ENCODE results near the gene CFAP46. TPM values are rescaled to one million over a fixed set of nuclear protein-coding genes. Genes with fewer than 3 reads are reported as not detected.
"Not testable (repeated sequence)": the region's sequence is repeated elsewhere in the genome, so short reads cannot be mapped to it uniquely, and the experiment has no call there.

CFAP46 gene
- total RNA-seq, 2 experiments from 2014 or later: 1.1 to 1.5 TPM

DNA sequence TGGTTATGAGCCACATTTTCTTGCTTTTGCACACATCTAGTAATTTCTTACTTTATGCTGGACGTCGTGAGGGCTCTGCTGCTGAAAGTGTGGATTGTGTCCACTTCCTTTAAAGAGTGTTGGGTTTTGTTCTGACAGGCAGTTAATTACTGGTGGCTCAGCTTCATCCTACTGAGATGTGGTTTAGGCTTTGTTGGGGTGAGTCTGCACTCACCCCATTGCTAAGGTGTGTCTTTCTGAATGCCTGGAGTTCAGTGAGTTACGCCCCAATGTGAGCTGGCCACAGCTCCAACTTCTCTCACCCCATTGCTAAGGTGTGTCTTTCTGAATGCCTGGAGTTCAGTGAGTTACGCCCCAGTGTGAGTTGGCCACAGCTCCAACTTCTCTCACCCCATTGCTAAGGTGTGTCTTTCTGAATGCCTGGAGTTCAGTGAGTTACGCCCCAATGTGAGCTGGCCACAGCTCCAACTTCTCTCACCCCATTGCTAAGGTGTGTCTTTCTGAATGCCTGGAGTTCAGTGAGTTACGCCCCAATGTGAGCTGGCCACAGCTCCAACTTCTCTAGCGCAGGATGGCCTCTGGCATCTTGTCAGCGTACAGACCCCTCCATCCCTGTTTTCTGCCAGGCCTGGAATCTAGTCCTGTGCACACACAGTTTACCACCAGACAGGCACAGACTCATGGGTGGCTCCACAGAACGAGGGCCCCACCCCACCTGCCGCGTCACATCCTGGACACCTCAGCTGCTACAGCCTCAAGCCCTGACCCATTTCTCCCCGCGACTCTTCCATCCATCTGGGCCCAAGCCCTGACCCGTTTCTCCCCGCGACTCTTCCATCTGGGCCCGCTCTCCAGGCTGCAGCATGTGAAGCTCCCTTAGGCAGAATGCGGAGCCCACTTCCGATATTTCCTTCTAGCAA, 39.5 kb downstream of the CFAP46 start:
- not testable (repeated sequence) for H3K27ac Mint-ChIP-seq, H3K4me3 Mint-ChIP-seq, H3K36me3 Mint-ChIP-seq, DNase-seq, H3K9me3 Mint-ChIP-seq
- Mint-ChIP-seq H3K27me3 (peaks cover 16% of the 10 kb centered on the region), H3K4me1 (peaks cover 17% of the 10 kb centered on the region)

DNA sequence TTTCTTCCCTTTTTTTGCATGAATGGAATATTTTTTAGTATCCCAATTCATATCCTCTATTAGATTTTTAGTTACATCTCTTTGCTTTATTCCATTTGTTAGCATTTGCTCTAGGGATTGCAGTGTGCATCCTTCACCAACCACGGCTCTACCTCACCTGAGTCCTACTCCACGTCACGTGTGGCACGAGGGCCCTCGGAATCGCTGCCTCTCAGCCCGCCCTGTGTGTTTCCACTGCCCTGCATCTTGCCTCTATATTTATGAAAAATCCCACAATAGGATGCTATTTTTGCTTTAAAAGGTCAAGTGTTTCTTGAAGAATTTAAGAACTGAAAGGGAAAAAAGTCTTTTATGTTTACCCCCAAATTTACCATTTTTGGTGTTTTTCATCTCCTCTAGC, 41.0 kb downstream of the CFAP46 start:
- no peak for DNase-seq

DNA sequence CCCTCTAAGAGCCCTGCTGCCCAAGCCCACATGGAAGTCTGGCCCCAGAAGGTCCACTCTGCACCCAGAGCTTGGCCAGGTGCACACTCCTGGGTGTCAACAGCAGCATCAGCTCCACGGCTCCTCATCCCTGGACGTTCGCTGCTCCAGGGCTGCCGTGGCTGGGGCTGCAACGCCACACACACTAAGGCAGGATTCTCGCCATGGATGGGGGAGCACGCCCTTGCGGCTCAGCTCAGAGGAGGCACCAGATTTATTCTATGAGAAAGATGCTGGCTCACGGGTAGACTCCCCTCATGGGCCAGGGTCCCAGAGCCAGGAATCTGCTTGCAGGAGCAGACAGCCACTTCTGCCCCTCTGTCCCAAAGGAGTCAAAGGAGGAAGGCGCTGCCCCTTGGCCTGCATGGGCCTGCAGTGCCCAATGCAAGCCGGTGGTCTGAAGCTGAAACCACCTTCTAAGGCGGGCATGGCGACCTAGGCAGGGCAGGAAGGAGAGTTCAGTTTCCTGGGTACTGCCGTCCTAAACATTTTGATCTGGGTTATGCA, 42.1 kb downstream of the CFAP46 start:
- H3K27me3 Mint-ChIP-seq: peaks cover 13% of the 10 kb centered on the region
- no peaks in the 10 kb centered on the region for H3K36me3 Mint-ChIP-seq
- H3K4me1 Mint-ChIP-seq: peaks cover 12% of the 10 kb centered on the region
- no peak overlapping the region for H3K27ac Mint-ChIP-seq
- no peak overlapping the region for H3K4me3 Mint-ChIP-seq
- DNase-seq: no peak
- peaks cover 6% of the 10 kb centered on the region for H3K9me3 Mint-ChIP-seq

More for the DNA sequence above, 41.0 kb downstream of the CFAP46 start:
- Mint-ChIP-seq H3K27ac (no peak overlapping the region), H3K9me3 (peaks cover 6% of the 10 kb centered on the region), H3K4me1 (peaks cover 17% of the 10 kb centered on the region), H3K4me3 (no peak overlapping the region), H3K36me3 (no peaks in the 10 kb centered on the region), H3K27me3 (peaks cover 11% of the 10 kb centered on the region)

DNA sequence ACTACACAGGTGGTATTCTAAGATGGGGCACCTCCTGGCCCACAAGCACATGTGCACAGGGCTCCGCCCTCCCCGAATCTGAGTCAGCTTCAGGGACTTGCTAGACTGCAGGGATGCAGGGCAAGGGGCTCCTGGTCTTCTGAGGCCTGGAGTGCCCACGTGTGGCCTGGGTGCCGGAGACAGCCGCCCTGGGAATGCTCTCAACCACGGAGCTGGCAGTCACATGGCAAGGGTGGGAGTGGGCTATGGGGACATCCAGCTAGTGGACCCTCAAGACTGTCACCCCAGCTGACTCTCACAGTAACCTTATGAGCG, 42.7 kb downstream of the CFAP46 start:
- no peak for DNase-seq
- Mint-ChIP-seq H3K4me3 (no peak overlapping the region), H3K27me3 (peaks cover 18% of the 10 kb centered on the region), H3K36me3 (no peaks in the 10 kb centered on the region), H3K27ac (no peak overlapping the region), H3K4me1 (peaks cover 6% of the 10 kb centered on the region), H3K9me3 (peaks cover 6% of the 10 kb centered on the region)

DNA sequence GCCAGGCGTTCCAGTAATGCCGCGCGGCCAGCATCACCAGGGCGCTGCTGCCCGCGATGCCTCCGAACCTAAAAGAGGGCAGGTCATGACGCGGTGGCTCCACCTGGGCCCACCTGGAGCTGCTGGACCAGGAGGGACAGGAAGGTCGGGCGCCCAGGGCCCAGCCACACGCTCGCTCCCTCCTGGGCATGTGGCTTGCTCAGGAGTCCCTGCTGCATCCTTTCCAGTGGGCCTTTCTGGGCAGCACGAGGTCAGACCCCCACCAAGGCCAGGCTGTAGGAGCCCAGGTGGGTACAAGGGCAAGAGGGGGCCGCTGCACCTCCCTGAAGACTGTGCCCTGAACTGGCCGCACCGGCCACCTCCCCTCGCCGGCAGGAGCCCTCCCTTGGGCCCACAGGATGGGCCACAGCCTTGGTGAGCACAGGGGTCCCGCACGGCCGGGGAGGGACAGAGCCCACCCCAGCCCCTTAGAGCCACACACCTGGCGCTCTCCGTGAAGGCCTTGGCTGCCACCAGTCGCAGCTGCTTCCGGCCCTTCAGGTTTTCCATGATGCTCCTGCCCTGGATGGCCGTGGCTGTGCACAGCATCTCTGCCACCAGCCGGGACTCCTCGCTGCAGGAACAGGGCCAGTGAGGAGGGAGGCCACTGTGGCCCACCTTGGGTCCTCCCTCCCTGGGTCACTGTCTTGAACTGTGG, 43.2 kb downstream of the CFAP46 start:
- peaks cover 6% of the 10 kb centered on the region for H3K9me3 Mint-ChIP-seq
- no peaks in the 10 kb centered on the region for H3K36me3 Mint-ChIP-seq
- H3K4me1 Mint-ChIP-seq: peaks cover 2% of the 10 kb centered on the region

DNA sequence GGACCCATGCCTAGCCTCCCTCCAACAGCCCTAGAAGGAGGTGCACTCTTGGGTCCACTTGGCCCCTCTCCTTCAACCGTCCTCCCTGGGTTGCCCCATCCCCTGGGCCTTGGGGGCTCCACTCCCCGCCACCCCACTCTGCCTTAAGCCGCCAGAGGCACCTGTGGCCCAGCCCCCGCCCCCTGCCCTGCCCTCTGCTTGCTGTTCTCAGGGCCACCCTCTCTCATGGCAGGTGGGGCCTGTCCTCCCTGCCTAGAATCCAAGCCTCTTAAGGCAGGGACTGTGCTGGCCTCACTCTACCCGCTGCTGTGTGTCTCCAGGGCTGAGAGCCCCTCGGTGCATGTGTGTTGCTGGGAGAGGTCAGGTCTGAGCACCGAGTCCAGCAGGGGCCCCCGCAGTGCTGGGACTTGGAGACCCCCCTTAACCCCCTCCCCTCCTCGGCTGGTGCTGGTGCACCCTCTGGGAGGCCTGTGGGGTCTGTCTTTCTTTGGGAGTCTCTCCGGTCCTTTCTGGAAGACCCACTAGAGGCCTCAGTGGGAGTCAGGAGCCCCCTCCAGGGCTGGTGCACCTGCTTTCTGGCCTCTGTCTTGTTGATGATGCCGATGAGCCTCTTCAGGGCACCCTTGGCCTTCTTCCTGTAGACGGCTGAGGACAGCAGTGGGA, 43.8 kb downstream of the CFAP46 start:
- Mint-ChIP-seq H3K36me3 (no peaks in the 10 kb centered on the region), H3K4me1 (peaks cover 2% of the 10 kb centered on the region), H3K4me3 (no peak overlapping the region), H3K9me3 (peaks cover 6% of the 10 kb centered on the region), H3K27ac (no peak overlapping the region), H3K27me3 (peaks cover 30% of the 10 kb centered on the region)
- no peak for DNase-seq

More for the DNA sequence above, 43.2 kb downstream of the CFAP46 start:
- Mint-ChIP-seq H3K4me3 (no peak overlapping the region), H3K27me3 (peaks cover 24% of the 10 kb centered on the region), H3K27ac (no peak overlapping the region)
- no peak for DNase-seq

DNA sequence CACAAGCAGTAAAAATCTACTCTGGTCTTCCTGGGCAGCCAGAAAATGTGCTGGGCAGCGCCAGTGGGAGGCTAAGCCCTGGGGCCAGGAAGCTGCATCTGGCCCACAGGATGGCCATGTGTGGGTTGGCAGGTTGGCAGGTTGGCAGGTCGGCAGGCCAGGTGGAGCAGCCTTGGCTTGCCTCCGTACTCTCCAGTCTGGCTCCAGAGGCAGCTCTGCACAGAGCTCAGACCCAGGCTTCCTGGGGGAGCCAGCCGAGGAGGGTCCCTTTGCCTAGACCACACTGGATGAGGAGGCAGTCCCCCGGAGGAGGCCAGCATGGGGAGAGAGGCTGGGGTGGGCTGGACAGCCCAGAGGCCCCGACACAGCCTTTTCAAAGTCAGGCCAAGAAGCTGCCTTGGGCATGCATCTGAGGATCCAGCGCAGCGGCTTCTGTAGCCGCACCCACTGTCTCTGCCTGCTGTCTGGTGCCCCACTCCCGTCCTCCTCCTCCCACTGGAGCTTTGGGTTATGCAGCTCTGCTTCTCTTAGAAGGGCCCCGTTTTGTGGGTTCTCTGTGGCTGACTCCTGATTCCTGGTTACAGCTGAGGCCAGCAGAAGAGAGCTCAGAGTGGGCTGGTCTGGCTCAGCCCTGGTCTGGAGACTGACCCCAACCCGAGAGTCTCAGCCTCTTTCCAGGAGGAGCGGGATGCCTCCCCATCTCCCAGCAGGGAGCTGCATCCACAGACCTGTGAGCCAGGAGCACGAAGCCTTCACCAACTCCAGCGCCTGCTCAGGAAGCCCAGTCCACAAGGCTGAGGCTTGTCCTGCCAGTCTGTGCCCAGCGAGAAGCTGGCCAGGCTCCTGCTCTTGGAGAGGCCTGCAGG, 44.6 kb downstream of the CFAP46 start:
- peaks cover 6% of the 10 kb centered on the region for H3K9me3 Mint-ChIP-seq
- DNase-seq: no peak
- H3K27ac Mint-ChIP-seq: no peak overlapping the region

DNA sequence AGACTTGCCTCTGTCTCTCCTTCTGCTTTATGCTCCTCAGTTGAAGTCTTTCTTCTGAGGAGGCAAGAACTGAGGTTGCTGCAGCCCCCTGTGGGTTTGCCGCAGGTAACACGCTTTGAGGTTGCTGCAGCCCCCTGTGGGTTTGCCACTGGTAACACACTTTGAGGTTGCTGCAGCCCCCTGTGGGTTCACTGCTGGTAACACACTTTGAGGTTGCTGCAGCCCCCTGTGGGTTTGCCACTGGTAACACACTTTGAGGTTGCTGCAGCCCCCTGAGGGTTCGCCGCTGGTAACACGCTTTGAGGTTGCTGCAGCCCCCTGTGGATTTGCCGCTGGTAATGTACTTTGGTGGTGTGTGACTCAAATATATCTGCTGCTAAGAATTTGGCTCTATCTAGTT, 48.6 kb downstream of the CFAP46 start:
- not testable (repeated sequence) for H3K9me3 Mint-ChIP-seq, H3K4me3 Mint-ChIP-seq, H3K27ac Mint-ChIP-seq, H3K4me1 Mint-ChIP-seq, H3K36me3 Mint-ChIP-seq, DNase-seq
- peaks cover 44% of the 10 kb centered on the region for H3K27me3 Mint-ChIP-seq

More for the DNA sequence above, 44.6 kb downstream of the CFAP46 start:
- H3K36me3 Mint-ChIP-seq: no peaks in the 10 kb centered on the region
- peaks cover 31% of the 10 kb centered on the region for H3K27me3 Mint-ChIP-seq
- no peak overlapping the region for H3K4me3 Mint-ChIP-seq
- H3K4me1 Mint-ChIP-seq: peaks cover 4% of the 10 kb centered on the region

DNA sequence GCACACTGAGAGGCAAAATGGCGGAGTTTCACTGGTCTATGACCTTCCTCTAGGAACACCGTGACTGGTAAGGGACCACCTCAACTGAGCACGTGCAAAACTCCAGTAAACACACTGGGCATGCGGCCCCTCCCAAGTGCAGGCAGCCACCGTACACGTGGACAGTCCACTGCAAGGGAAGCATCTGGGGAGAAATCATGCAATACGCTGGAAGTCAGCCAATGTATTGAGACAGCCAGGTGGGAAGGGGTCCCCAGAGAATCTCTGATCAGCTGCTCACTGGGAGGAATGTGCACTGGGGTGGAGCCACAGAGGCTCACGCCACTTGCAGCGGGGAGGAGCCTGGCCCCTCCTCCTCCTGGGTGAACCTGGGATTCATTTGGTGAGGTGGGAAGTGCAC, 49.3 kb downstream of the CFAP46 start:
- no peaks in the 10 kb centered on the region for H3K36me3 Mint-ChIP-seq
- H3K27me3 Mint-ChIP-seq: peaks cover 44% of the 10 kb centered on the region
- peaks cover 4% of the 10 kb centered on the region for H3K4me1 Mint-ChIP-seq
- H3K27ac Mint-ChIP-seq: no peak overlapping the region
- no peak for DNase-seq
- no peaks in the 10 kb centered on the region for H3K9me3 Mint-ChIP-seq
- no peak overlapping the region for H3K4me3 Mint-ChIP-seq

DNA sequence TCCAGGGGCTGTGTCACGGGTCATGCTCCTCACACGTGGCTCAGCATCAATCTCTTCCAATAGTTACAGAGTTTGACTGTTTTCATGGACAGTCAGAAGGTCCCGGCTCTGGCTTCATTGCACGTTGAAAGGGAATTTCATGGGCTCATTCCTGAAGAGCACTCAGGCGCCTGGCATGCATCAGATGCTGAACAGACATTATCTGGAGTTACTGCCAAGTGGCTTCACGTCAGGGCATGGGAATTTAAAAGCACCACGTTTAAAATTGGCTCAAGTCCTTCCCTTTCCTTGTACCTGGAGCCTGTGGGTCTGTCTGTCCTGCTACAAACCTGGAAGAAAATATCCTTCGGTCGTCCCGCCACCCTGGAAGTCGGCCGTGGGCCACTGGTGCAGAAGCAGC, 50.4 kb downstream of the CFAP46 start:
- Mint-ChIP-seq H3K9me3 (no peaks in the 10 kb centered on the region), H3K36me3 (no peaks in the 10 kb centered on the region), H3K27ac (no peak overlapping the region)

DNA sequence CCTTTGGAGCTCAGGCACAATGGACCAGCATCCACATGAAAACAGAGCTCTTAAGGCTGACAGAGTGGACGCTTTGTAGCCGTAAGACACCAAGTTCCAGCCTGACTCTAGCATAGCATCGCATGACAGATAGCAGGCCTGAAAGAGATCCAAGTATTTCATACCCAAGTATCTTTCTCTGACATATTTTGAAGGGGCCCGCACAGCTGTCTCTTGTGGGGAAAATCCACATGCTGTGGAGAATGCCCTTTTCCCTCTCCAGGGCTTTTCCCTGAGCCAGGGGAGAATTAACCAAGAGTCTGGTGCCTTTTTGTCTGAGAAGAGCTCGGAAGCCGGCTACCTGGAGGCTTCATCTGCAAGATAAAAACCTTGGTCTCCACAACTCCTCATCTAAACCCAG, 51.0 kb downstream of the CFAP46 start:
- Mint-ChIP-seq H3K4me1 (peaks cover 4% of the 10 kb centered on the region), H3K36me3 (no peaks in the 10 kb centered on the region), H3K9me3 (peaks cover 2% of the 10 kb centered on the region), H3K4me3 (no peak overlapping the region), H3K27me3 (peaks cover 44% of the 10 kb centered on the region), H3K27ac (no peak overlapping the region)
- DNase-seq: no peak

More for the DNA sequence above, 50.4 kb downstream of the CFAP46 start:
- Mint-ChIP-seq H3K4me1 (peaks cover 4% of the 10 kb centered on the region), H3K27me3 (peaks cover 44% of the 10 kb centered on the region), H3K4me3 (no peak overlapping the region)
- no peak for DNase-seq

DNA sequence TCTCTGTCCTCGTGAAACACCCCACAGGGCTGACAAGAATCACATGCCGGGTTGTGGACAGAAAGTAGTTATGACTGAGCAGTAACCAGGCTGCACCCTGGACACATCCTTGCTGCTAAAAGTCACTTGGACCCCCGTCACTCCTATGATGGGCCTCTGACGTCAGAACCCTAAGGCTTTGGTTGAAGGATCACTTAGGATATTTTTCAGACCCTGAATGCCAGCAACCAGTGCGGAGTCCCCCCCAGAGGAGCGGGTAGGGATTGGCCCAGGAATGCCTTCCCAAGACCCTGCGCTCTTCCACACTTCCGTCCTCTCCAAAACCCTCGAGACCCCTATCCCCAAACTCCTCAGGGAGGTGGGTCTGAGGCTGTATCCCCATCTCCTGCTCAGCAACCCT, 52.1 kb downstream of the CFAP46 start:
- Mint-ChIP-seq H3K4me3 (no peak overlapping the region), H3K27me3 (peaks cover 43% of the 10 kb centered on the region), H3K27ac (no peak overlapping the region), H3K4me1 (peaks cover 4% of the 10 kb centered on the region), H3K36me3 (no peaks in the 10 kb centered on the region), H3K9me3 (peaks cover 2% of the 10 kb centered on the region)
- DNase-seq: no peak

DNA sequence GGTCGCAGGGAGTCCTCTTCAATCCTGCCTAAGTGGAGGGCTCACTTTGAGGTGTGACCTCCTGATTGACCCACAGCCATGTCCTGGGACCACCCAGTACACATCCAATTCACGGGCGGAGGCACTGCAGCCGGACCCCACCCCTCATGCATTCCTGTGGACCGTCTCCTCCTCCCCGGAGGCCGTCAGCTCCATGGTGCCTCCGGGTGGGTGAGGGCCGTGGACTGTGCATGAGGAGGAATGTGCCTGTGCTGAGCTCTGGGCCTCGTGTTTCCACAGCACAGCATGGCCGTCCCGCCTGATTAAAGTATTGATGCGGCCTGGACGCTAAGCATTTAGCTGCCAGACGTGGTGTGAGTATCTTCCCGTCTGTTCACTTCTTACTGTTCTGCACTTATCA, 52.8 kb downstream of the CFAP46 start:
- no peaks in the 10 kb centered on the region for H3K36me3 Mint-ChIP-seq
- H3K4me3 Mint-ChIP-seq: no peak overlapping the region
- H3K9me3 Mint-ChIP-seq: peaks cover 2% of the 10 kb centered on the region
- H3K27ac Mint-ChIP-seq: no peak overlapping the region
- no peak for DNase-seq
- peaks cover 36% of the 10 kb centered on the region for H3K27me3 Mint-ChIP-seq
- peaks cover 4% of the 10 kb centered on the region for H3K4me1 Mint-ChIP-seq

DNA sequence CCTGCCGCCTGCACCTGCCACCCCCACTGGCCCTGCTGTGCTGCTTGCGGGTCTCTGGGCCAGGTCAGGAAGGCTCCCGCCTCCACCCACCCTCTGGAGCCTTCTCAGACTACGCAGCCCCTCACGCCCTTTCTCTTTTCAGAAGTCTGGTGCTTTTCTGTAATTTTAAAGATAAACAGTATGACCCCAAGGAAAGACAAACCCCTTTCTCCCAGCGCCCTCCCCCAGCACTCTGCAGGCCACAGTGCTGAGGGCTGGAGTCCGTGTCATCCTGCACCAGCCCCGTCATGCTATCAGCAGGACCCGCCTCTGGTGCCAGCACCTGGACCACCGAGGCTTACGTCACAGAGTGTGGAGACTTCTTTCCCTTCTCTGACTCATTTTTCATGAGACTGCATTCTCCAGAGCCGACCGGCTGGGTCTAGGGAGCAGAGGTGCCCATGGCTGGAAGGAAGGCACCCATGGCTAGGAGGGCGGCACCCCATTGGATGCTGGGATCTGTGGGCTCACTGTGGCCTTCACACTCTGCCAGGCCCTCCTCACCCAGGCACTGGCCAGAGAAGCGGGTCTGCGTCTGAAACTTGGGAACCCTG, 53.4 kb downstream of the CFAP46 start:
- DNase-seq: no peak
- Mint-ChIP-seq H3K36me3 (no peaks in the 10 kb centered on the region), H3K4me1 (peaks cover 4% of the 10 kb centered on the region), H3K9me3 (peaks cover 2% of the 10 kb centered on the region), H3K27ac (no peak overlapping the region), H3K27me3 (peaks cover 30% of the 10 kb centered on the region), H3K4me3 (no peak overlapping the region)

All from activated naive CD8-positive, alpha-beta T cell treated with anti-CD3 and anti-CD28 coated beads for 36 hours (primary cell).